GM18870 (cell line): Measurements from ENCODE around the gene CHST15.

Experiments
- ATAC-seq: cut with Tn5 transposase; IDR thresholded peaks from one replicate; pipeline ENCODE4 v1.9.1; 2021; ENCODE audit warnings: moderate library complexity; ENCODE audit not compliant: unreplicated experiment

Gene CHST15

DNA sequence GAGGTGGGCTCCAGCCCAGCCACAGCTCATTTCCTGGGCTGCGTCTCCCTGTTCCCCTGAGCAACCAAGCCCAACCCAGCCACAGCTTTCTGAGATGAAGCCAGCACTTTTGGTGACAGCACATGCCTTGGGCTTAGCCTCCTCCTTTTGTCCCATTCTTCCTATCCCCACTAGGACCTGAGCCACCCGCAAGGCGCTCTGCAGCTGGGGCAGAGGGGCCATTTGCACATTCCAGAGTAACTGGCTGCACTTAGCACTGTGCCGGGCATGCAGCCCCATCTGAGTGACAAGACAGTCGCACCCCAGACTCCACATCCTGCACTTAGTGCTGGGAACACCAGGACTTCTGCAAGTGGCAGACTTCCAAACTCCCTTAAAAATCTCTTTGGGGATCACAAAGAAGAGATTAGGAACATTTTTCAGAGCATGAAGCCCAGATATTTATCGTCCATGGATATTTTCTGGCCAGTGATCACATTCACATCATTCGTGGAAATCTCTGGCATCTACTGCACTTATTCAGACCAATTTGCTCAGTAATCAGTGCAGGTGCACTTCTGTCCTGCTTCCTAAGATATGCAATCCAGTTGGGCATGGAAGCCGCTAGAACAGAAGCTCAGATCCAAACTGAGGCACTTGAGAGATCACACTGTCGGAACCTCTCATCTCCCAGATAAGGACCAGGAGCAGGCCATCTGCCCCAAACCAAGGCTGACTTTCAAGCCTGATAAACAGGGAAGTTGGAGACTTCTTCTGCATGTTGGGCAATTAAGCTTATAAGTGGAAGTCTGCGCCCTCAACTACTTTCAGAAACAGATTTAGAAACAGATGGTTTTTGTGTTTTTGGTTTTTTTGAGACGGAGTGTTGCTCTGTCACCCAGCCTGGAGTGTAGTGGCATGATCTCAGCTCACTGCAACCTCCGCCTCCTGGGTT is 26.4 kb downstream of the CHST15 start:
- no peak for ATAC-seq

DNA sequence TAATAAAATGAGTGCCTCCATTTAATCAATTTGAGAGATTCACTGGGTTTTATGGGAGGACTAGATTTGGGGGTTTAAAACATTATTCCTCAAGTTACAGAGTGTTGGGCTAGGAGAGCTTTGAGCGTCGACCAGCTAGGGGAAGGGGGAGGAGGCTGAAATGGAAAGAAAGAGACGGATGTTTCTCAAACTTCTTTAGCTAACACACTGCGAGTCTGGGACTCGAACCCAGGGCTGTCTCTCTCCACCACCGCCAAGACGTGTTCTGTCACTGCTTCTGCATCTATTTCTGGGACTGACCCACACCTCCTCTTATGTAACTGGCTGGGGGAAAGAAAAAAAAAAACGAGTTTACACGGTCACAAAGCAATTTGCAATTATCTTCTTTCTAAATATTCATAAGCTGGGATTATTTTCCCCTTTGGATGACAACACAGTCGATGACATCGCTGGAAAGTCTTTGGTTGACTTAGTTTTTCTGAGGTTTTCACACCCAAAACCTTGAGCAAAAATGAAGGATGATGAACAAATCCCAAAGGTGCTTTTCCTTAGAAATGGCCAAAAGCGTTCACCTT is 27.2 kb downstream of the CHST15 start:
- no peak for ATAC-seq

DNA sequence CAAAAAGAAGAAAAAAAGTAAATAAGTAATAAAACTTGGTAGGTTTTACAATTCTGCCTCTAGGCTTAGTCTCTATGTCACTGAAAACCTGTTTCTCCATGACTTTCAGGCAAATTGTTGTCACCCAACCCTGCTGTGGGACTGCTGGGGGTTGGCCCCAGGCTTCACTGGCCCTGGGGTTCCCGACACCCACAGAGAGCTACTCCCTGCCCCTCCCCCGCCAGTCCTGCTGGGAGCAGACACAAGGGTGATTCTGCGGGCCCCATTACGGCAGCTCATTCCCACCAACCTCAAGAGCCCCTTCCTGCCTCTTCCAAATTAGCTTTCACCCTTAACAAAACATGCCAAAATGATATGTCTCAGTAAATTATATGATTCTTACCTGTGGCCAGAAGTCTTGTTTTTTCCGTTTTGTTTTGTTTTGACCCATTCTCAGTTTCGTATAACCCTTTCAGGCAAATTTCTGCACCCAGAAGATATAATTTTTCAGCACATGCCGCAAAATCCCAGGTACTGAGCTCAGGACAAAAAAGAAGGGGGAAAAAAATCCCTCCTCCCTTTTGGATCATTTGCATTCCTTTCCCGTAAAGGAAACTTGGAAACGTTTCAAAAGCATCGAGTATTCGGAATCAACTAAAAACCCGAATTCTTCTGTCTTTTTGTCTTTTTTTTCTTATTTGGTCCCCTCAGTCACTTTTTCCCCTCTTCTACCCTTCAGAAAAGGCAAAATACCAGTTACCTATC is 27.8 kb downstream of the CHST15 start:
- no peak for ATAC-seq

DNA sequence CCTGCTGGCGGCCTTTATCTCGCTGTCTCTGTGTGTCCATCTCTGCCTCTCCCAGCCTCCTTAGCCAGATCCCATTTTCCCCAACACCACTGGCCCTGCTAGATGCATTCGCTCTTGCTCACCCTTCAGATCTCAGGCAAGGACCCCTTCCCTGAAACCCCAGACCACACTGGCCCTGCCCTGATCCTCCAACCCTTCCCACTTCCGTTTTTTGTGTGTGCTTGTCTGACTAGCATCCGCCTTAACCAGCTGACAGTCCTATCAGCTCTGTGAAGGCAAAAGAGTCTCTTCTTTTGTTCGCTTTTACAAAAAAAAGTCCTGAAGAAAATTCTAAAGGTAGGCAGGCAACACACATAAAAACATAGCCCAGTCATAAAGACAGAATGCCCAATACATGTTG is 28.7 kb downstream of the CHST15 start:
- ATAC-seq, result no peak

DNA sequence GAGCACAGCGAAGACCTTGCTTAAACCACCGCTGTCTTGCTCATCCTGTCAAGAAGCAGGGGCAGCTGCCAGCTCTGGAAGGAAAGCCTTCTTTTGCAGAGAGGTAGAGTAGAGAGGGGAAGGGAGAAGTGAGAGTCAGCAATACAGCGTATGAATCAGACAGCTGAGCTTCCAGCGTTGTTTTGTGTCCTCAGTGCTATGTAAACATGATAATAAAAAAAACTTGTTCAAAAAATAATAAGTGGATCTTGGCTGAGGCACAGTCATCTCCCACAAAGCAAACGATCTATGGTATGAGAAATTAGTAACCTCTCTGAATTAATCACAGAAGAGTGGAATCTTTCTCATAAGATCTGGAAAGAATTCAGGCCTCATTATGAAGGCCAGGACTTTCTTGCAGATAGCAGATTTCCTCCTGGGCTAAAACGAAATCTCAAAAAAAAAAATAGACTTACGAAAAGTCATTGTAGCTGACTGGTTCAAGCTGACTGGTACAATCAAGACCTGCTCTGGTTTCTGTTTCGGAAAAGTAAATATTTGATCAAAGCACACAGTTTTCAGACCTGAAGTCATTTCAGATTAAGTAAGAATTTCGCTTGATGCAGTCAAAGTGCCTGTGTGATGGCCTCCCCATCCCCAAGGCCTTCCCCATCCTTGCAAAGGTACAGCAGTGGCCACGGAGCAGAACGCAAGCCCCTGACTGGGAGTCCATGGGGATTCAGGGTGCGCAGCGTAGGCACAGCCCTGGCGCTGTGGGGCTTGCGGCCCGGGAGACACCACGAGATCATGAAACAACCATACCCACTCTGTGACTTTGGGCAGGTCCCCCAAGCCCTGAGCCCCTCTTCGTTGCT is 29.4 kb downstream of the CHST15 start:
- ATAC-seq, result no peak

DNA sequence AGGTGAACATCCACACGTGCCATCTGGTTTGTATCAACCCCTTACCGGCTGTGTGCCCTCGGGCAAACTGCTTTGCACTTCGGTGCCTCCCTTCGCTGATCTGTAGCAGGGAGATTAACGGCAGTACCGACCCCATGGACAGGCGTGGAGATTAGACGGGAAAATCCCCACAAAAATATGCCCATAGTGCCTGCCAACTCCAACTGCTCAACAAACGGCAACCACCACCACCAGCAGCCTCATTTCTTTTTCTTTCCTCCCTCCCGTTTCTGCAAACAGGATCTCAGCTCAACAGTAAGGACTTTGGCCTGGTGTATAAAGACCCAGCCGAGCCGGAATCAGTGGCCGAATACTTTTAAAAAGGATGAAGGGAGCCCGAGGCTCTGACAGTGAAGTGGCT is 31.0 kb downstream of the CHST15 start:
- ATAC-seq, result no peak

DNA sequence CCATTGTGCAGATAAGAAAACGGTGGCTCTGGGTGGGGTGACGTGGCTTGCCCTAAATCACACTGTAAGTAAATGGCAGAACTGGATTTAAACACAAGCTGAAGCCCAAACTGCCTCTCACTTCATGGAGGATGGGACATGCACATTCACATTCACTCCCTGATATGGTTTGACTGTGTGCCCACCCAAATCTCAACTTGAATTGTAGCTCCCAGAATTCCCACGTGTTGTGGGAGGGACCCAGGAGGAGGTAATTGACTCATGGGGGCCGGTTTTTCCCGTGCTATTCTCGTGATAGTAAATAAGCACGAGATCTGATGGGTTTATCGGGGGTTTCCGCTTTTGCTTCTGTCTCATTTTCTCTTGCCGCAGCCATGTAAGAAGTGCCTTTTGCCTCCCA is 32.4 kb downstream of the CHST15 start:
- no peak for ATAC-seq

DNA sequence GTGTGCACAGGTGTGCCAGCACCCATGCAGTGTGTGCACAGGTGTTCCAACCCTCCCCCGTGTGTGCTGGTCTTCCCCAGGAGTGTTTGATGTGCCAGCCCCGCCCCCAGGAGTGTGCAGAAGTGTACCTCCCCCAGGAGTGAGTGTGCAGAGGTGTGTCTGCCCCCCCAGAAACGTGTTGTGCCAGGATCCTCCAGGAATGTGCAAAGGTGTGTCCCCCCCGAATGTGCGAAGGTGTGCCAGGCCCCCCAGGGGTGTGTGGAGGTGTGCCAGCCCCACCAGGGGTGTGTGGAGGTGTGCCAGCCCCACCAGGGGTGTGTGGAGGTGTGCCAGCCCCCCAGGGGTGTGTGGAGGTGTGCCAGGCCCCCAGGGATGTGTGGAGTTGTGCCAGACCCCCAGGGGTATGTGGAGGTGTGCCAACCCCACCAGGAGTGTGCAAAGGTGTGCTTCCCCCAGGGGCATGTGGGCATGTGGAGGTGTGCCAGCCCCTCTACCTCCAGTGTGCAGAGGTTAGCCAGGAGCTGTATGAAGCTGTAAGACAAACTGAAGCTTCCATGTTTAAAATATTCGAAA is 33.2 kb downstream of the CHST15 start:
- ATAC-seq, result no peak

DNA sequence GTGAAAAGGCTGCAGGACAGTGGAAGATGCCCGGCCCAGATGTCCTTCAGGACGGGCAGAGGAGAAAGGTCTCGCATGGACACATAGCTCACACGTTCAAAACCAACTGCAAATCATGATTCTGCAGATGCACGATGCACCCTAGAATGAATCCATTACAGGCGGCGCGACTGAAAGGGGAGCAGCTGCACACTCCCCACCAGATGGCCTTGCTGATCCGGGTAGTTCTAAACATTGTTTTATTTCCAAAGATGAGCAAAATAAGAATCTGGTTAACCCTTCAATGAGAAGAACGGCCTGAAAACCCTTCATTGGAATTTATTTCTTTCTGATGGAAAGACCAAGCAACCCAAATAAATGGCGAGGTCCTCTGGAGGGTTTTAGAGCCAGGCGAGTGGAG is 33.8 kb downstream of the CHST15 start:
- ATAC-seq, result no peak

DNA sequence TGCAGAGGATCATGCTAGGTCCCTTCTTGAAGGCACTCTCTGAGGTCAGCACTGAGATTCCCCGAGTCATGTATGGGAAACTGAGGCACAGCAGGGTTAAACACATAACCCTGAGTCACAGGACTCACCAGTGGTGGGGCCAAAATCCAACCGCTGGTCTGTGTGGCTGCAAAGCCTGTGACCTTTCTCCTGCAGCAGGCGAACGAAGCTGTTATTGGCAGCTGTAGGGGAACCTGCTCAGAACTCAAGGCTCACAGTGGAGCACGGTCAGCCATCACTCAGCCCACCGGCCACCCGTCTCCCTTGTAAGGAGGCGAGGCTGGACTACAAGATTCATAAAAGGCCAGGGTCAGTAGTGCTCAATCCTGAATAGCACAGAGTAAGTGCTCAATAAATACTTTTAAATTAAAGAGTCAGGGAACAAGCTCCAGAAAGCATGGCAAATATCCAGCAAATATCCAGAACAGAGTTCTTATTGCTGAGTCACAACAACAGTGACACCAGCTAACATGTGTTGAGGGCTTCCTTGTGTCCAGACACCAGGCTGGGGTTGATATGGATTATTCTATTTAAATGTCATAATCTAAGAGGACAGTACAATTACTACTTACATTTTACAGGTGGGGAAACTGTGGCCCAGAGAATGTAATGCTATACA is 34.9 kb downstream of the CHST15 start:
- ATAC-seq, result no peak

DNA sequence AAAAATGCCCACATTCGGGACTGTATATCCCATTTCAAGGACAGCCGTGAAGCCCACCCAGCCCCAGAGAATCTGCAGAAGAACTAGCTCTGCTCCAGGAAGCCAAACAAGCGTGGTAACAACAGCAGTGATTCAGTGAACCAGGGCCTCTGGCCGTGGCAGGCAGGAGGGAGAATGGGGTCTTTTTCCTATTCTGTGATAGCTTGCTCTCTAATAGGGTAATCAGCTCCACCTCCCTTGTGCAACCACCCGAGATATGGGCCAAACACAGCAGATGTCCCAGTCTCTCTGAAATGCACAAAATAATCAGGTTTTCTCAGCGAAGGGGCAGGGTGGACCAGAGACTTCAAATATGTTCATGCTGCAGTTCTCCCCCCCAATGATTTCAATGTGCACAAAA is 35.8 kb downstream of the CHST15 start:
- ATAC-seq, result no peak

DNA sequence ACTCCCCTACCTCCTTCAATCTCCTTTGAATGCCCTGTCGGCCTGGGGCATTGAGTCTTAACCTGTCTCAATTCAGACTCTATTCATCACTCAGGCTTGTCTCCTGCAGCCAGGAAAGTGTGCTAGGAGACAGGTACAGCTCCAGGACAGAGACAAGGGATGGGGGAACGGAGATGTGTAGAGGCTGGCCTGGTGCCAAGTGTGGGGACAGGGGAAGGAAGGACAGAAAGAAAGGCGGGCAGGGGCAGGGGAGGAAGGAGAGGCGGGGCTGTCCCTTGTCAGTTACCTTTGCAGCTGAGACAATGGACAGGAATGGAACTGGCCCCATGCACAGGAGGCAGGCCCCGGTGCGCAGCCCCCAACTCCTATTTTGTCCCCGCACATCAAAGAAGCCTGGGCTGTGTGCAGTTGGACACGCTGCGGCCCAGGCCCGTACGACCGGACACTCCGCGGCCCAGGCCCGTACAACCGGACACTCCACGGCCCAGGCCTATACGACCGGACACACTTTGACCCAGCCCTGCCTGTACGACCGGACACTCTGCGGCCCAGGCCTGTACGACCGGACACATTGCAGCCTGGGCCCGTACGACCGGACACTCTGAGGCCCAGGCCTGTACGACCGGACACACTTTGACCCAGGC is 36.9 kb downstream of the CHST15 start:
- no peak for ATAC-seq

DNA sequence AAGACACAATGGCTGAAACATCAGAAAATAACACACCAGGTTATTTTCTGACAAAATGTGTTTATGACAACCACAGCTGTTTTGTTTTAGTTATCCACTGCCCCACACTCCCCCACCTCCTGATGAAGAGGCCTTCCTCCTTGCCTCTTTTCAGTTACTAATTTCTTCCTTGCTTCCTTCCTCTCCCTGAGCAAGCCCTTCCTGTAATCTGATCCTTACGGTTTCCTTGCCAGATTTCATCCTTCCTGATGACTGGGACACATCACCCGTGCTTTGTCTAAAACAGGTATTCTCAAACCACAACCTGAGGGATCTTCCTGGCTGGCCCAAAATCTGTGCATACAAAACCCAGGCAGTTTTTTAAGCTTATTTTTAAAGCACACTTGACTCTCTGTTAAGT is 39.4 kb downstream of the CHST15 start:
- ATAC-seq, result no peak

DNA sequence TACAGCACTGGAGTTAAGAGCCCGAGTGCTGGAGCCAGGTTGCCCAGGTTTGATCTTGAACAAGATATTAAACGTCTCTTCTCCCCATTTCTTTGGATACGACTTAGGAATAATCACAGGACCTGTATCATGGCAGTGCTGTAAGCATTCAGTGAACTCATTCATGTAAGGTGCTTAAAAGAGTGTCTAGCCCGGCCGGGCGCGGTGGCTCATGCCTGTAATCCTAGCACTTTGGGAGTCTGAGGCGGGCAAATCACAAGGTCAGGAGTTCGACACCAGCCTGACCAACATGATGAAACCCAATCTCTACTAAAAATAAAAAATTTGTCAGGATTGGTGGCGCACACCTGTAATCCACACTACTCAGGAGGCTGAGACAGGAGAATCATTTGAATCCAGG is 40.8 kb downstream of the CHST15 start:
- no peak for ATAC-seq

DNA sequence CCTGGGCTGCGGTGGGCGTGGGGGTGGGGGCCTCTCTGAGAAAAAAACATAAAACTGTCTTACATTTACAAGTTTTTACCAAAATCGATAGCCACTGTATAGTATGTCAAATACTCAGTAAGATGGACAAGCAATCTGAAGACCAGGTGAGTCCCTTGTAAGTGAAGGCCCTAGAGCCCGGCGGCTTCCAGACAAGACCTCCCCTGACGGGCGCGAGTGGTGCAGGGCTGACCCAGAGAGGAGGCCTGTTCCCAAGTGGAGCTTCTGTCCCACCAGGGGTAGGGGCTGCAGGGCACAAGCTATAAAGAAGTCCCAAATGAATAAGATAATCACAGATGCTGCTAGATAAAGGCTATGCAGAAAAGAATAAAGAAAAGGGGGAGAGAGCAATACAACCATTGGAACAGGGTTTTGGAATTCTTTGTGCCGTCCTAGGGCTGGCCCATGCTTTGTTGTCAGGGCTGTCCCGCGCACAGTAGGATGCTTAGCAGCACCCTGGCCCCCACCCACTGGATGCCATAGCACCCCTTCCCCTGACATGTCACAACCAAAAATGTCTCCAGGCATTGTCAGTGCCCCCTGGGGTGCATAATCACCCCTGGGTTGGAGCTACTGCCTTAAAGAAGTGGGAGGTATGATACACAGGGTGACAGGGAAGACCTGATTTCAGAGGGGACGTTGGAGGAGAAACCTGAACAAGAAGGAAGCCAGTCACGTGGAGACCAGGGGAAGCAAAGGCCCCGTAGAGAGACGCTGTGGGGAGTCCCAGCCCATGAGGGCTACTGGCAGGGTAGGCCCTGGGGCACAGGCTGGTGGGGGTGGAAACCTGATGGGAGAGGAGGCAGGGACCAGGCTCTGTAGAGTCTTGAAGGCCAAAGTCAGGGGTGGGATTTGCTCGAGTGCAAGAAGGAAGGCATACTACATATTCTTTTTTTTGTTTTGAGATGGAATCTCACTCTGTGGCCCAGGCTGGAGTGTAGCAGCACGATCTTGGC is 43.1 kb downstream of the CHST15 start:
- ATAC-seq, result no peak

DNA sequence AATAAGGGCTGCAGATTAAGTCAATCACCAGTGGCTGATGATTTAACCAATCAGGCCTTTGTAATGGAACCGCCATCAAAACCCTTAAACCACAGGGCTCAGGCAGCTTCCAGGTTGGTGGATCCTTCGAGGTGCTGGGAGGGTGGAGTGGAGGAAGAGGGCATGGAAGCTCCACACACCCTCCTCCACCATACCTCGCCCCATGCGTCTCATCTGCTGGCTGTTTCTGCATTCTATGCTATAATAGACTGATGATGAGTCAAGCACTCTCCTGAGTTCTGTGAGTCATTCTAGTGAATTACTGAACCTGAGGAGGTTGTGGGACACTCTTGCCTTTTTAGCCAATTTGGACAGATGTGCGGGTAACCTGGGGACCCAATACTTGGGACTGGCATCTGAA is 43.9 kb downstream of the CHST15 start:
- no peak for ATAC-seq

DNA sequence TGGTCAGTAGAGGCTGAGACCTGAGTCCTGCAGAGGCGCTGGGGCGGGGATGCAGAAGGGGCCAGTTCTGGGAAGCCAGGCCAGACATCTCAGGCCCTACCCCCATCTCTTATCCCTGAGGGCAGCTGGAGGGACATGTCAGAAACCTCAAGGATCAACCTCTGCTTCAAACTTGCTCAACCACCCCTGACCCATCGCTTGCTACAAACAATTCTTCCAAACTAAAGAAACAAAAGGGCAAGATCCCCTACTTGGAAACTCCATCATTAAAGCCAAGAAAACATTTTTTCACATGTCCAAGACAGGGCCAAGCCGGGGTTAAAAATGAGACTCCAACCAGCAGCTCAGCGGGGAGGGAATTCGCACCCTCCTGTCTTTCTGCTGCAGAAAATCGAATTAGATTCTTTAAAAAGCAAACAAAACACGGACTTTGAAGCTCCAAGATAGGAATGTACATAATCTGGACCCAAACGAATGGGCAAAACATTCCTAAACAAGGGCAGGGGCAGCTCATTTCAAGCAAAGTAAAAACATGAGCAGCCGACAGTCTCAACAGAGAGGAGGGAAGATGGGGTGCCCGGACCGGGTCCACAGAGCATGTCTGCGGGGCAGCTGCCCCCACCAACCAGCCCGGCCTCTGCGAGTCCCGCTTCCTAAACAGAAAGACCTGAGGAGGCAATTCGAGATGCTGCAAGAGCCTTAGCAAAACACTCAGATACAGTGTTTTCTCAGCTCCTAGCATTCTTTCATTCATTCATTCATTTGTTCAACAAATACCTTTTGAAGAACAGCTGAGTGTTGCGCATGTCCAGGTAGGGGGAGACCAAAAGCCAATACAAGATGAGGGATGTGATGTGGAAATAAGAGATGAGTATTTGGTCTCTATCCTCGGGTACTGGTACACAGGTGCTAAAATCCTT is 44.8 kb downstream of the CHST15 start:
- no peak for ATAC-seq
